RPMI7951 (cell line): ENCODE measurements around the gene ARL14EP. TPM values are rescaled to one million over a fixed set of nuclear protein-coding genes. Genes with fewer than 3 reads are reported as not detected.

Experiments used
- DNase-seq: peaks from one replicate; pipeline ENCODE4 v3.0.0-alpha.2; 2012; ENCODE audit warnings: low read depth
- total RNA-seq: library from RNA; depleted of rRNA; stranded (reverse); fragments of >200 nt; shearing (Covaris generic); gene quantifications from 2 replicates; pipeline ENCODE4 v1.2.3, GENCODE V29; 2014

Gene ARL14EP
- total RNA-seq, 1 experiment from 2014 or later = 15.6 TPM

GRCh38 chr11:30326906-30327305, 4.0 kb downstream of the ARL14EP start:
- DNase-seq = no peak

GRCh38 chr11:30328681-30329080, 5.8 kb downstream of the ARL14EP start:
- no peak for DNase-seq

- no peak for DNase-seq
These were observed 6.4 kb downstream of the ARL14EP start for GRCh38 chr11:30329150-30329940.

- DNase-seq = no peak
These were observed 10.5 kb downstream of the ARL14EP start for GRCh38 chr11:30333405-30333804.

- no peak for DNase-seq
These were observed 19.8 kb downstream of the ARL14EP start for GRCh38 chr11:30342736-30343166.

GRCh38 chr11:30344085-30344484, 21.2 kb downstream of the ARL14EP start:
- DNase-seq = no peak

- no peak for DNase-seq
These were observed 22.7 kb downstream of the ARL14EP start for GRCh38 chr11:30345644-30346043.

- DNase-seq = peak; percentile 47
These were observed 23.3 kb downstream of the ARL14EP start for GRCh38 chr11:30346068-30346688.

- DNase-seq = no peak
These were observed 25.1 kb downstream of the ARL14EP start for GRCh38 chr11:30348035-30348434.

- DNase-seq = no peak
These were observed 27.0 kb downstream of the ARL14EP start for GRCh38 chr11:30349885-30350284.

GRCh38 chr11:30350384-30350783, 27.5 kb downstream of the ARL14EP start:
- DNase-seq = no peak

GRCh38 chr11:30351061-30351460, 28.2 kb downstream of the ARL14EP start:
- DNase-seq = no peak

GRCh38 chr11:30356391-30356790, 33.5 kb downstream of the ARL14EP start:
- DNase-seq = no peak

GRCh38 chr11:30357872-30358271, 35.0 kb downstream of the ARL14EP start:
- no peak for DNase-seq

GRCh38 chr11:30358536-30358935, 35.6 kb downstream of the ARL14EP start:
- DNase-seq = no peak

GRCh38 chr11:30360741-30361140, 37.8 kb downstream of the ARL14EP start:
- DNase-seq = no peak

- DNase-seq = no peak
These were observed 41.4 kb downstream of the ARL14EP start for GRCh38 chr11:30364139-30364836.

- no peak for DNase-seq
These were observed 42.1 kb downstream of the ARL14EP start for GRCh38 chr11:30364837-30365482.

- DNase-seq = no peak
These were observed 43.1 kb downstream of the ARL14EP start for GRCh38 chr11:30365793-30366517.

GRCh38 chr11:30368394-30368793, 45.5 kb downstream of the ARL14EP start:
- no peak for DNase-seq

GRCh38 chr11:30370164-30370563, 47.3 kb downstream of the ARL14EP start:
- no peak for DNase-seq

GRCh38 chr11:30377347-30377746, 54.4 kb downstream of the ARL14EP start:
- DNase-seq = no peak
